Stimulated activated effector memory CD8-positive, alpha-beta T cell treated with anti-CD3 and anti-CD28 coated beads, Interleukin-12 subunit alpha, Interleukin-12 subunit beta, amount 100 ng/mL, for 72 hours (primary cell): Measurements from ENCODE around the gene PPM1G.
A peak's percentile ranks its signal among the peaks of the same experiment; 100 is the strongest.
"Not testable (repeated sequence)": the region's sequence is repeated elsewhere in the genome, so short reads cannot be mapped to it uniquely, and the experiment has no call there.

Experiments
- ATAC-seq: fragments of 150-1000 bp; cut with Tn5 transposase; 2 replicates; pipeline ENCODE4 v1.10.0; 2021
- DNase-seq, 2 donors: peaks; one replicate each; pipeline ENCODE4 v3.0.0; 2021 to 2022; ENCODE audit warnings: low spot score in 2 of 2
- H3K27ac Mint-ChIP-seq: one replicate; pipeline ENCODE4 v1.8.0; 2022; ENCODE audit warnings: mild to moderate bottlenecking, mixed read lengths
- H3K36me3 Mint-ChIP-seq: one replicate; pipeline ENCODE4 v1.8.0; 2022; ENCODE audit warnings: mild to moderate bottlenecking, mixed read lengths
- H3K4me1 Mint-ChIP-seq: one replicate; pipeline ENCODE4 v1.8.0; 2022; ENCODE audit warnings: mixed read lengths
- H3K4me3 Mint-ChIP-seq: one replicate; pipeline ENCODE4 v1.8.0; 2022; ENCODE audit warnings: mild to moderate bottlenecking, mixed read lengths
- H3K9me3 Mint-ChIP-seq: one replicate; pipeline ENCODE4 v1.8.0; 2022; ENCODE audit warnings: mixed read lengths

PPM1G gene

GRCh38 chr2:27370026-27370815, 39.2 kb downstream of the PPM1G start, which contains the start of the genes EIF2B4 and SNX17:
TSS of gene EIF2B4 (minus strand) at chr2:27370338. CDS start at chr2:27370314, 24 bp downstream.
TSS of gene SNX17 (plus strand) at chr2:27370616. CDS start at chr2:27370744, 128 bp downstream.
- peak within 1 kb of the TSS; percentile 78 for H3K4me3 Mint-ChIP-seq

DNA sequence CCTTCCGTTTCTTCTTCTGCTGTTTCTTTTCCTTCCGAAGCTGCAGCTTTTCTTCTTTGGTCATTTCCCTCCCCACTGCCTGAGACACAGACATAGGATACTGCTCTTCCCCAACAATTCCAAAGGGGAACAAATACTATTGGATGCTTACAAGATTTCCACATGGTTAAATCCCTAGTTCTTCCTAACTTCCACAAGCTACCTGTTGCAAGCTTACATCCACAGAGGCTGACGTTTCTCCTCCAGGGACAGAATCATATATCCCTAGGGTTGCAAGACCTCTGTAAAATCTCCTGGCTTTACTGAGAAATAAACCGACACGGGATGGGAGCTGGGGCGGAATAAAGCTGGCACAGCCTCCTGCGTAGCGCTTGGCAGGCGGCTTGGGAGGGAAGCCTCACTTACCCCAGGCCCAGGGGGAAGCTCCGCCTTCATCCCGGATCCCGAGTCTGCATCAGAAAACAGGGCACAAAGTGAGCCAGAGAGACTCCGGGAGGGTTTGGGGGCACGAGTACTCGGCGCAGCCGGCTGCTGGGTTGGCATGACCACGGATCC, 39.8 kb downstream of the PPM1G start:
- Mint-ChIP-seq H3K4me3 (peak overlapping the region; percentile 78), H3K27ac (peak overlapping the region; percentile 90), H3K4me1 (peaks cover 35% of the 10 kb centered on the region), H3K36me3 (peaks cover 69% of the 10 kb centered on the region), H3K9me3 (no peaks in the 10 kb centered on the region)
- ATAC-seq = no peak
- DNase-seq = no peak

More at GRCh38 chr2:27370026-27370815, 39.2 kb downstream of the PPM1G start, which contains the start of the genes EIF2B4 and SNX17:
- ATAC-seq (peak; percentile 95), DNase-seq (peak; percentile 97 to 99)
- peaks cover 36% of the 10 kb centered on the region for H3K4me1 Mint-ChIP-seq
- H3K36me3 Mint-ChIP-seq = peaks cover 69% of the 10 kb centered on the region
- peak within 1 kb of the TSS; percentile 90 for H3K27ac Mint-ChIP-seq
- no peaks in the 10 kb centered on the region for H3K9me3 Mint-ChIP-seq

DNA sequence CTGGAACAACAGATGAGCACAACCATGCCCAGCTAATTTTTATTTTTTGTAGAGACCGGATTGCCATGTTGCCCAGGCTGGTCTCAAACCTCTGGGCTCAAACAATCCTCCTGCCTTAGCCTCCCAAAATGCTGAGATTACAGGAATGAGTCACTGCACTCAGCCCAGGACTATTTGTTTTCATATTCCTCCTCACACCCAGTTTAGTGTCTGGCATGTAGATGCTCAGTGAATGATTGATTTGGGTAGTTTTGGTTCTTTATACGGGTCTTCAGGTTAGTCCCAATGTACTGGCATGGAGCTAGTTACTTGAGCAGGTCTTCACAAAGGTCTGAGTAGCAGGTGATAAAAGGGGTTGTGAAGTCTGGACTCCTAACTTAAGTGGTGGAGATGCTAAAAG, 45.5 kb downstream of the PPM1G start:
- H3K36me3 Mint-ChIP-seq = peaks cover 66% of the 10 kb centered on the region
- no peak for DNase-seq
- peaks cover 18% of the 10 kb centered on the region for H3K4me1 Mint-ChIP-seq
- H3K9me3 Mint-ChIP-seq = no peaks in the 10 kb centered on the region
- H3K4me3 Mint-ChIP-seq = no peak overlapping the region
- peak overlapping the region; percentile 45 for H3K27ac Mint-ChIP-seq
- peak; percentile 21 for ATAC-seq

DNA sequence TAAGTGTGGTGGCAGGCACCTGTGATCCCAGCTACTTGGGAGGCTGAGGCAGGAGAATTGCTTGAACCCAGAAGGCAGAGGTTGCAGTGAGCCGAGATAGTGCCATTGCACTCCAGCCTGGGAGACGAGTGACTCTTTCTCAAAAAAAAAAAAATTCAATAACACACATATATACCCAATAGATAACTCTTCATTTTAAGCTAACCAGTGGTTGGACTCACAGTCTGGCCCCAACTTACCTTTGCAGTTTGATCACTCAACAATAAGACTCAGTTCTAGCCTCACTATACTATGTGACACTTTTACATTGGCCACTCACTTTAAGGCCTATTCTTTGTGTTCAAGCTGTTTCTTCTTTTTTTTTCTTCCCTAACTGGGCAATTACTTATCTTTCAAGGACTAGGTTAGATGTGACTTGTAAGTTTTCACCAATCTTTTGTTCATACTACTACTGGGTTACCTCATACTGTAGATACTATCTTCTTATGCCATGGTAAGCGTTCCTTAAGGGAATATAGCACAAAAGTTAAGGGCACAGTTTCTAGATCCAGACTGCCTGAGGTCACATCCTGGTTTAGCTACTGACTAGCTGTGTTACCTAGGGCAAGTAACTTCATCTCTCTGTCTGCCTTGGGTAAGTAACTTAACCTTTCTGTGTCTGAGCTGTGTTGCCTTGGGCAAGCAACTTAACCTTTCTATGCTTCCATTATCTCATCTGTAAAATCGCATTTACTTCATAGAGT, 46.5 kb downstream of the PPM1G start:
- no peak overlapping the region for H3K4me3 Mint-ChIP-seq
- DNase-seq (no peak), ATAC-seq (no peak)
- H3K36me3 Mint-ChIP-seq = peaks cover 61% of the 10 kb centered on the region
- peaks cover 22% of the 10 kb centered on the region for H3K4me1 Mint-ChIP-seq
- no peak overlapping the region for H3K27ac Mint-ChIP-seq
- no peaks in the 10 kb centered on the region for H3K9me3 Mint-ChIP-seq

DNA sequence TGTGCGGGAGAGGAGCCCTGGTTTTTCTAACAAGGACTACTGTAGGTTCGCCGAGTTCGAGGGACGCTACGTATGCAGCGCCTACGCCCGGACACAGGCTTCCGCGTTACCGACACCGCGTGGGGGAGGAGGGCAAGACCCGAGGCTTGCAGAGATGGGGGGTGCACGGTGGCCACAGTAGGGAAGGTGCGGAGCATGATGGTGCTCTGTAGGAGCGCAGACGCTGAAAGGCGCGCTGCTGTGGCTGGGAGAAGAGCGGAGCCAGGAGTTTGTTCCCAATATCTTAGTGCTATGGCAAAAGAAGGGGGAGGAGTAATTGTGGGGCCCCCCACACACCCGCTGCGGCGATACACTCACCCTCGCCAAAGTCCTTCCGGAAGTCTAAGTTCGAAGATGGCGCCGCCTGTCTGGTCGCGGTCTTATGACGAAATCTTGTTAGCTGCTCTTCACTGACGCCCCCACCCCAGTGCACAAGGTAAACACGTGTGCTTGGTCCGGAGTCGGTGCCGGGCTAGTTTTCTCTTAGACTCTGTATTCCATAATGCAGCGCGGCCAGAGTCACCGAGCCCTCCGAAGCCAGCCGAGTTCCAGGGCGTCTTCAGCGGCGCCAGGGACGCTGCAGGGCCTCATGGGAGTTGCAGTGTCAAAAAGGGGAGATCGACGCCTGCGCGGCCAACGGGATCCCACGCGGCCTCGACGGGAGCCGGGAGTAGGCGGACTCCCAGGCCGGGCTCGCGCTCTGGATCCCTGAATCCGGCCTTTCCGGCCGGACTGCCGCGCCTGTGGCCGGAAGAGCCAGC, 52.8 kb downstream of the PPM1G start, which contains the start of gene GTF3C2:
Gene GTF3C2 (minus strand): TSS at position 383 of the 800 bp plus-strand sequence. CDS start 13,210 bp downstream, outside the sequence.
- H3K36me3 Mint-ChIP-seq = peaks cover 41% of the 10 kb centered on the region
- H3K27ac Mint-ChIP-seq = peak within 1 kb of the TSS; percentile 95
- H3K4me3 Mint-ChIP-seq = peak within 1 kb of the TSS; percentile 98
- no peaks in the 10 kb centered on the region for H3K9me3 Mint-ChIP-seq
- peak; percentile 84 to 97 for DNase-seq
- peak; percentile 89 for ATAC-seq
- H3K4me1 Mint-ChIP-seq = peaks cover 34% of the 10 kb centered on the region

DNA sequence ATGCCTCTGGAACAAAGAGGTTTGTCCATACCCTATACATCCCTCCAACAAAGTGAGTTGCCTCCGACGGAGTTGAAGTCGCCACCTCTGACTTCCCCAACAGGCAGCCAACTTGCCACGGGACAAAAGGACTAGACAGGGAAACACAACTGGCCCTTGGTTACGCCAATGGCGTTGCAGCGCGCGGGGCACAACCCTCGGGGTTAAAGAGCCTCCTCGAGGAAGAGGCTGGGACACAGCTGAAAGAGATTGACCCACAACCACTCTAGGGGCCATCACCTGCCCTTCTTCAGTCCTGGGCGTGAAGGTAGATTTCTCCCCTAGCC, 53.4 kb downstream of the PPM1G start:
- ATAC-seq = peak; percentile 57
- H3K4me1 Mint-ChIP-seq = peaks cover 35% of the 10 kb centered on the region
- no peak for DNase-seq
- H3K4me3 Mint-ChIP-seq = peak overlapping the region; percentile 98
- H3K36me3 Mint-ChIP-seq = peaks cover 39% of the 10 kb centered on the region
- H3K27ac Mint-ChIP-seq = peak overlapping the region; percentile 95
- no peaks in the 10 kb centered on the region for H3K9me3 Mint-ChIP-seq

DNA sequence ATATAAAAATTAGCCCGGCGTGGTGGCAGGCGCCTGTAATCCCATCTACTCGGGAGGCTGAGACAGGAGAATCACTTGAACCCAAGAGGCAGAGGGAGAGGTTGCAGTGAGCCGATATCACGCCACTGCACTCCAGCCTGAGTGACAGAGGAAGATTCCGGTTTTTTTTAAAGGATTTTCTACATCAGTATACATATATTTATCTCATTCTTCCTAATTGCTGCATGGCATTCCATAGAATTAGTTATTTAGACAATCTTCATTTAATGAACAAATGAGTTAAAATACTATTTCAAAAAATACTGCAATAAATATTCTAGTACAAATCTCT, 54.8 kb downstream of the PPM1G start:
- DNase-seq (no peak), ATAC-seq (no peak)
- Mint-ChIP-seq H3K4me3 (peak overlapping the region; percentile 98), H3K4me1 (peaks cover 32% of the 10 kb centered on the region), H3K27ac (no peak overlapping the region), H3K36me3 (peaks cover 43% of the 10 kb centered on the region), H3K9me3 (no peaks in the 10 kb centered on the region)

DNA sequence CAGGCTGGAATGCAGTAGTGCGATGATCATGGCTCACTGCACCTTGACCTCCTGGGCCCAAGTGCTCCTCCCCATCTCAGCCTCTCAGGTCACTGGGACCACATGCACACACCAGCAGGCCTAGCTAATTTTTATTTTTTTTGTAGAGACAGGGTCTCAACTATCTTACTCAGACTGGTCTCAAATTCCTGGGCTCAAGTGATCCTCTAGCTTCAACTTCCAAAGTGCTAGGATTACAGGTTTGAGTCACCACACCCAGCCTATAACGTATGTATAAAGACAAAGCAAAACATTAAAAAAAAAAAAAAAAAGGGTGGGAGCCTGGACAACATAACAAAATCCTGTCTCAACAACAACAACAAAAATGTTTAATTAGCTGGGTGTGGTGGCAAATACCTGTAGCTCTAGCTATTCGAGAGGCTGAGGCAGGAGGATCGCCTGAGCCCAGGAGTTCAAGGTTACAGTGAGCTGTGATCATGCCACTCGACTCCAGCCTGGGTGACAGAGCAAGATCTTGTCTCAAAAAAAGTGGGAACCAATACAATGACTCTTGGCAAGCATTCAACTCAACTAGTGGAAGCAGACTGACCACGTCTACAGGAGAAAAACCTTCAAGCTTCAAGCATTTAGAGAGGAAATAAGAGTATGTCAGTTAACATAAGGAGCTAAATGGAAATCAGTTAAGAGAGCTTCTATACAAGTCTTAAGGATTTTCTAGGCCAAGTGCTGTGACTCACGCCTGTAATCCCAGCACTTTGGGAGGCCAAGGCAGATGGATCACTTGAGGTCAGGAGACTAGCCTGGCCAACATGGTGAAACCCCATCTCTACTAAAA, 55.4 kb downstream of the PPM1G start:
- no peak overlapping the region for H3K27ac Mint-ChIP-seq
- peaks cover 32% of the 10 kb centered on the region for H3K4me1 Mint-ChIP-seq
- H3K4me3 Mint-ChIP-seq = no peak overlapping the region
- H3K9me3 Mint-ChIP-seq = no peaks in the 10 kb centered on the region
- peaks cover 49% of the 10 kb centered on the region for H3K36me3 Mint-ChIP-seq
- ATAC-seq (no peak), DNase-seq (no peak)

DNA sequence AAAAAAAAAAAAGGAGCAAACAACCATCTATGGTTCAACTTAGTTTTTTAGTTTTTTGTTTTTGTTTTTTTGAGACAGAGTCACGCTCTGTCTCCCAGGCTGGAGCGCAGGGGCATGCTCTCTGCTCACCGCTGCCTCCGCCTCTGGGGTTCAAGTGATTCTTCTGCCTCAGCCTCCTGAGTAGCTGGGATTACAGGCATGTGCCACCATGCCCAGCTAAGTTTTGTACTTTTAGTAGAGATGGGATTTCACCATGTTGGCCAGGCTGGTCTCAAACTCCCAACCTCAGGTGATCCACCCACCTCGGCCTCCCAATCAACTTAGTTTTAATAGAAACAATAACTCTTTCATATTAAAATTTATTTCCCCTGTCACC, 56.0 kb downstream of the PPM1G start:
- H3K27ac Mint-ChIP-seq, H3K4me3 Mint-ChIP-seq, DNase-seq, H3K9me3 Mint-ChIP-seq, ATAC-seq: not testable (repeated sequence)
- peaks cover 51% of the 10 kb centered on the region for H3K36me3 Mint-ChIP-seq
- peaks cover 27% of the 10 kb centered on the region for H3K4me1 Mint-ChIP-seq

GRCh38 chr2:27351802-27352598, 57.4 kb downstream of the PPM1G start:
- no peak overlapping the region for H3K4me3 Mint-ChIP-seq
- DNase-seq = no peak
- H3K36me3 Mint-ChIP-seq = peaks cover 60% of the 10 kb centered on the region
- peak overlapping the region; percentile 10 for H3K27ac Mint-ChIP-seq
- peaks cover 20% of the 10 kb centered on the region for H3K4me1 Mint-ChIP-seq
- no peaks in the 10 kb centered on the region for H3K9me3 Mint-ChIP-seq
- peak; percentile 31 for ATAC-seq

GRCh38 chr2:27350106-27350693, 59.2 kb downstream of the PPM1G start:
- Mint-ChIP-seq H3K27ac (no peak overlapping the region), H3K36me3 (peaks cover 50% of the 10 kb centered on the region), H3K4me3 (no peak overlapping the region), H3K4me1 (peaks cover 26% of the 10 kb centered on the region), H3K9me3 (no peaks in the 10 kb centered on the region)
- DNase-seq (no peak), ATAC-seq (no peak)

- Mint-ChIP-seq H3K4me1 (peaks cover 26% of the 10 kb centered on the region), H3K4me3 (no peak overlapping the region), H3K36me3 (peaks cover 52% of the 10 kb centered on the region), H3K27ac (peak overlapping the region; percentile 40), H3K9me3 (no peaks in the 10 kb centered on the region)
- ATAC-seq = no peak
- DNase-seq = no peak
Measured at GRCh38 chr2:27347641-27348040, 61.8 kb downstream of the PPM1G start.

DNA sequence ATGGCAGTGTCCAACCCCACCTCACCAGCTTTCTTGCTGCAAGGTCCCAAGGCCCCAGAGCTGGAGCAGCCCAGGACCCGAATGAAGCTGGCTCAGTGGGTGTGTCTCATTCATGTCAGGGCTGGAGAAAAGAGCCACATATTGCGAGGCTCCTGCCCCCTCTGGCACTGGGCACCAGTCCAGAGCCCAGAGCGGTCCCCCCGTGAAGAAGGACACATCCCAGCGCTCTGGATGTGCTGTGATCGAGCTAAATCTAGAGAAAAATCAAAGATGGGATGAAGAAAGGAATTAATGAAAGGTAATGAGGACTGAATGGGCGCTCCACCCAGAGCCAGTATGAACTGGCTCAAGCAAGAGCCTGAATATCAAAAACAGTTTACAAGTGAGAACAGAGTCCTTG, 73.2 kb downstream of the PPM1G start:
- Mint-ChIP-seq H3K9me3 (no peaks in the 10 kb centered on the region), H3K27ac (peak overlapping the region; percentile 53), H3K4me3 (no peak overlapping the region), H3K4me1 (no peaks in the 10 kb centered on the region), H3K36me3 (peaks cover 89% of the 10 kb centered on the region)
- DNase-seq (no peak), ATAC-seq (no peak)
